ENCODE results near the gene EML4.

DNA sequence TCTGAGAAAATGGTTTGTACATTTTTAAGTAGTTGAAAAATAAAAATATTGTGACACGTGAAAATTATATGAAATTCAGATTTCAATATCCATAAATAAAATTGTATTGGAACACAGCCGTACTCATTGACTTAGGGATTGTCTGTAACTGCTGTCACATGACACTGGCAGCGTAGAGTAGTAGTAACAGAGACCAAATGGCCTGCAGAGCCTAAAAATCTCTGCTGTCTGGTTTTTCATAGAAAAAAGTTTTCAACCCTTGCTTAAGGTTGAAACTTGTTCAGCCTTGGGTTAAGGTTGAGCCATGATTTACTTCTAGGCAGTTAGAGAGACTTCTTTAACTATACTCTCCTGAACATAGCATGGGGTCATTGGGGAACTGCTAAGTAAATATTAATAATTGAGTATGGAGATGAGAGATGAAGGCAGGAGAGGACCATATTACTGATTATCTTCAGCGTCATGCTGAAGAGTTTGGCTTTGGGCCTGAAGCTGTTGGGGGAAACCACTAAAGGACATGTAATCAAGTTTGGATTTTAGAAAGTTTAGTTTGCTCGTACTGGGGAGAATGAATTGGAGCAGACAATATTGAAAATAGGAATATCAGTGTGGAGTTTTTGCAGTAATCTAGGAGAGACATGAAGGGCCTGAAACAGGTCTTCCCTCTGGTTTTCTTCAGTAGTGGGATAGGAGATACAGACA lies 16.2 kb downstream of the EML4 start:
- no peak for TF ChIP-seq POLR2AphosphoS5 (IDR thresholded peaks at IDR 0.05; ENCODE audit: low read depth, low read length)
- TF ChIP-seq, protein P1, sequence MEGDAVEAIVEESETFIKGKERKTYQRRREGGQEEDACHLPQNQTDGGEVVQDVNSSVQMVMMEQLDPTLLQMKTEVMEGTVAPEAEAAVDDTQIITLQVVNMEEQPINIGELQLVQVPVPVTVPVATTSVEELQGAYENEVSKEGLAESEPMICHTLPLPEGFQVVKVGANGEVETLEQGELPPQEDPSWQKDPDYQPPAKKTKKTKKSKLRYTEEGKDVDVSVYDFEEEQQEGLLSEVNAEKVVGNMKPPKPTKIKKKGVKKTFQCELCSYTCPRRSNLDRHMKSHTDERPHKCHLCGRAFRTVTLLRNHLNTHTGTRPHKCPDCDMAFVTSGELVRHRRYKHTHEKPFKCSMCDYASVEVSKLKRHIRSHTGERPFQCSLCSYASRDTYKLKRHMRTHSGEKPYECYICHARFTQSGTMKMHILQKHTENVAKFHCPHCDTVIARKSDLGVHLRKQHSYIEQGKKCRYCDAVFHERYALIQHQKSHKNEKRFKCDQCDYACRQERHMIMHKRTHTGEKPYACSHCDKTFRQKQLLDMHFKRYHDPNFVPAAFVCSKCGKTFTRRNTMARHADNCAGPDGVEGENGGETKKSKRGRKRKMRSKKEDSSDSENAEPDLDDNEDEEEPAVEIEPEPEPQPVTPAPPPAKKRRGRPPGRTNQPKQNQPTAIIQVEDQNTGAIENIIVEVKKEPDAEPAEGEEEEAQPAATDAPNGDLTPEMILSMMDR (IDR thresholded peaks at IDR 0.05): no peak
- TF ChIP-seq SIN3A (IDR thresholded peaks at IDR 0.05; ENCODE audit: borderline replicate concordance, insufficient read depth, low read depth, low read length): no peak

Data from Panc1 (cell line).